Measurements from ENCODE around the gene MUL1. TPM values are rescaled to one million over a fixed set of nuclear protein-coding genes. Genes with fewer than 3 reads are reported as not detected.

The MUL1 gene
- total and polyA plus RNA-seq, 2 of the 8 experiments (the other 6 are each of a cell fraction or from before 2014, with no cell fraction given) = 16.4 to 20.8 TPM

DNA sequence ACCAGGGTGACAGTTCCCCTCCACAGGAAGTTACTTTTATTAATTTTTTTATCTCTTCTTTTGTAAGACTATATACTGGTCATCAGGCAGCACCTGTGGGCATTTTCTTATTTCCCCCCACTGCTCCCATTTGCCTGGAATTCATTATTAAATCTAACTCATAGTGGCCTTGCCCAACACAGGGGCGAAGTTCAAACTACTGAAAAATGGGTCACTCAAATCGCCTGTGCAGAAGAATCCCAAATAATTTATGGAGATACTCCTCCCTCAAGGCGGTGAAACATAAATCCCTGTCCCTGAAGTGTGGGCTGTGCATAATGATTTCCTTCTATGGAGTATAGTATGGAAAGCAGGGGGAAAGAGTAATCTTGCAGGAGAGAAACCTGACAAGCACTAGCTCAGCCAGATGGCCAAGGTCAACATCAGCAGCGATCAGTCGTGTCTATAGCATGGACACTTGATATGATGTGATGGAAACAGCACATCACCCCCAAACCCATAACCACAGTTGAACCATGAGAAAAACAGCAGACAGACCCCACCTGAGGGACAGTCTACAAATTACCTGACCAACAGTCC lies 29.8 kb downstream of the MUL1 start:
- Histone ChIP-seq H2BK12ac (ENCODE audit: low read depth, low read length) (no peak overlapping the region; the same call in 1 of the 2 replicates), H2BK5ac (ENCODE audit: low read depth, low read length) (no peak overlapping the region), H4K91ac (replicated peaks; ENCODE audit: insufficient read length, low read length) (no peak overlapping the region), H3K4me1 (replicated peaks in 1 of 4; ENCODE audit: control insufficient read depth in 3 of 4, insufficient read depth in 4 of 4, low read length in 3 of 4) (peaks cover 12 to 23% (median 18%) of the 10 kb centered on the region in 4 experiments; a peak in 6 of 7 replicates), H3K23ac (ENCODE audit: insufficient read length) (no peak overlapping the region), H3K27me3 (replicated peaks in 1 of 4; ENCODE audit: control insufficient read depth in 3 of 4, extremely low read depth in 1 of 4, insufficient read depth in 3 of 4, low read length in 3 of 4) (peaks cover 0 to 19% (median 12%) of the 10 kb centered on the region in 4 experiments; a peak in 6 of 7 replicates), H3K4me3 (ENCODE audit: extremely low read depth in 1 of 4, insufficient read depth in 2 of 4, low read depth in 3 of 4, low read length in 4 of 4) (no peak overlapping the region), H3K4me2 (ENCODE audit: insufficient read depth in 1 of 2, low read depth in 2 of 2, low read length in 2 of 2) (no peak overlapping the region), H3K79me2 (ENCODE audit: control insufficient read depth in 1 of 2, insufficient read depth in 2 of 2, low read length in 2 of 2) (no peaks in the 10 kb centered on the region), H3K79me1 (ENCODE audit: low read depth, low read length) (no peaks in the 10 kb centered on the region), H4K5ac (ENCODE audit: insufficient read length, low read depth, low read length) (no peak overlapping the region), H2BK15ac (ENCODE audit: low read length) (no peak overlapping the region), H3K27ac (ENCODE audit: low read depth, low read length) (no peak overlapping the region), H3K9me3 (ENCODE audit: insufficient read depth in 2 of 2, low read depth in 1 of 2, low read length in 1 of 2) (no peaks in the 10 kb centered on the region), H4K8ac (ENCODE audit: extremely low read depth, insufficient read depth, low read length) (no peak overlapping the region), H3K56ac (replicated peaks; ENCODE audit: insufficient read length, low read depth, low read length) (no peak overlapping the region), H2BK20ac (ENCODE audit: low read length) (no peak overlapping the region), H4K20me1 (replicated peaks in 1 of 2; ENCODE audit: control insufficient read depth in 1 of 2, insufficient read depth in 2 of 2, low read length in 2 of 2) (peaks cover 0 to 3% of the 10 kb centered on the region in 2 experiments), H3K23me2 (ENCODE audit: low read depth, low read length) (peaks cover 5% of the 10 kb centered on the region; the same call in 1 of the 2 replicates), H3K14ac (ENCODE audit: insufficient read length) (no peak overlapping the region), H3K4ac (replicated peaks; ENCODE audit: insufficient read length, low read depth, low read length) (no peak overlapping the region), H3K9ac (replicated peaks in 1 of 4; ENCODE audit: extremely low read depth in 1 of 4, low read depth in 3 of 4, low read length in 3 of 4) (no peak overlapping the region), H2AK5ac (ENCODE audit: low read depth, low read length) (no peak overlapping the region), H3K36me3 (ENCODE audit: control insufficient read depth in 2 of 4, insufficient read depth in 4 of 4, low read length in 3 of 4) (no peaks in the 10 kb centered on the region), H3K18ac (ENCODE audit: extremely low read depth, low read length) (no peak overlapping the region), H2BK120ac (replicated peaks; ENCODE audit: low read depth, low read length) (no peak overlapping the region), H2AFZ (ENCODE audit: low read length) (no peak overlapping the region)
- POLR2A ChIA-PET (ENCODE audit: partially characterized antibody) = interaction anchor here (1.3 kb wide), 1 partner anchor 12 kb away, joined by 3 read pairs; no protein-coding TSS in a partner anchor
- DNase-seq (ENCODE audit: low read depth in 1 of 2, low spot score in 2 of 2) (no peak), FAIRE-seq (no peak)
- no peak for TF ChIP-seq CBX5 (IDR thresholded peaks at IDR 0.05; ENCODE audit: low read depth, low read length)
- no peak for TF ChIP-seq EP300 (IDR thresholded peaks at IDR 0.05; ENCODE audit: borderline replicate concordance in 1 of 2, low read depth in 2 of 2, low read length in 2 of 2)
- TF ChIP-seq CHD2 (IDR thresholded peaks at IDR 0.05; ENCODE audit: low read length) = no peak
- no peak for TF ChIP-seq BACH1 (IDR thresholded peaks at IDR 0.05; ENCODE audit: low read length)
- TF ChIP-seq, protein P1, sequence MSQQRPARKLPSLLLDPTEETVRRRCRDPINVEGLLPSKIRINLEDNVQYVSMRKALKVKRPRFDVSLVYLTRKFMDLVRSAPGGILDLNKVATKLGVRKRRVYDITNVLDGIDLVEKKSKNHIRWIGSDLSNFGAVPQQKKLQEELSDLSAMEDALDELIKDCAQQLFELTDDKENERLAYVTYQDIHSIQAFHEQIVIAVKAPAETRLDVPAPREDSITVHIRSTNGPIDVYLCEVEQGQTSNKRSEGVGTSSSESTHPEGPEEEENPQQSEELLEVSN (IDR thresholded peaks at IDR 0.05) = no peak
- CTCF ChIA-PET (ENCODE audit: partially characterized antibody) = no interaction called here
- WGBS, 2 experiments (ENCODE audit: extremely low coverage in 1 of 2, insufficient coverage in 1 of 2, insufficient read length in 1 of 2, insufficient replicate concordance in 2 of 2, low coverage in 1 of 2, low lambda C conversion rate in 2 of 2, missing lambda C conversion rate in 1 of 2) = 82% methylated on average over 5 of the region's 5 CpGs; no CpG with 5 or more reads in 1 of the 2 experiments
